Stomach smooth muscle (tissue), 2 donors: ENCODE results near the gene RBMS3.
"Not testable (repeated sequence)": the region's sequence is repeated elsewhere in the genome, so short reads cannot be mapped to it uniquely, and the experiment has no call there.

ENCODE experiments used
- H3K27ac ChIP-seq: one replicate; pipeline ENCODE4 v1.7.0; 2013; ENCODE audit warnings: mild to moderate bottlenecking, low read length, inconsistent platforms
- H3K27me3 ChIP-seq, 2 donors: one replicate each; pipeline ENCODE4 v1.7.0; 2013; ENCODE audit warnings: low read length in 2 of 2; ENCODE audit not compliant: insufficient read depth in 2 of 2, control insufficient read depth in 1 of 2
- H3K36me3 ChIP-seq, 2 donors: one replicate each; pipeline ENCODE4 v1.7.0; 2013; ENCODE audit warnings: low read length in 2 of 2; ENCODE audit not compliant: control insufficient read depth in 2 of 2, insufficient read depth in 2 of 2
- H3K4me1 ChIP-seq: one replicate; pipeline ENCODE4 v1.7.0; 2013; ENCODE audit warnings: low read length; ENCODE audit not compliant: control insufficient read depth, insufficient read depth
- H3K4me3 ChIP-seq, 2 donors: one replicate each; pipeline ENCODE4 v1.7.0; 2013; ENCODE audit warnings: low read length in 2 of 2
- H3K9ac ChIP-seq, 2 donors: one replicate each; pipeline ENCODE4 v1.7.0; 2013; ENCODE audit warnings: low read length in 2 of 2, mild to moderate bottlenecking in 1 of 2
- H3K9me3 ChIP-seq, 2 donors: one replicate each; pipeline ENCODE4 v1.7.0; 2013; ENCODE audit warnings: low read length in 2 of 2; ENCODE audit not compliant: control insufficient read depth in 2 of 2
- donor health status: healthy.
- donor health status: Pancreatic carcinoma.

Gene RBMS3

GRCh38 chr3:29644261-29644660 lies 363.4 kb downstream of the RBMS3 start:
- H3K4me1 ChIP-seq: peaks cover 9% of the 10 kb centered on the region

GRCh38 chr3:29644956-29645636 lies 364.2 kb downstream of the RBMS3 start:
- Histone ChIP-seq H3K9ac (no peak overlapping the region), H3K27ac (no peak overlapping the region), H3K4me3 (no peak overlapping the region), H3K36me3 (no peaks in the 10 kb centered on the region), H3K27me3 (no peaks in the 10 kb centered on the region), H3K9me3 (no peaks in the 10 kb centered on the region), H3K4me1 (peaks cover 9% of the 10 kb centered on the region)

More at GRCh38 chr3:29644261-29644660, 363.4 kb downstream of the RBMS3 start:
- H3K36me3 ChIP-seq: no peaks in the 10 kb centered on the region
- no peaks in the 10 kb centered on the region for H3K9me3 ChIP-seq
- H3K27ac ChIP-seq: no peak overlapping the region
- H3K4me3 ChIP-seq: no peak overlapping the region
- H3K9ac ChIP-seq: no peak overlapping the region
- H3K27me3 ChIP-seq: no peaks in the 10 kb centered on the region

- H3K4me3 ChIP-seq: no peak overlapping the region
- no peaks in the 10 kb centered on the region for H3K9me3 ChIP-seq
- H3K4me1 ChIP-seq: peaks cover 9% of the 10 kb centered on the region
- no peak overlapping the region for H3K27ac ChIP-seq
- no peak overlapping the region for H3K9ac ChIP-seq
- no peaks in the 10 kb centered on the region for H3K27me3 ChIP-seq
- no peaks in the 10 kb centered on the region for H3K36me3 ChIP-seq
These were observed 365.2 kb downstream of the RBMS3 start for GRCh38 chr3:29646043-29646442.

- H3K4me3 ChIP-seq: no peak overlapping the region
- no peaks in the 10 kb centered on the region for H3K36me3 ChIP-seq
- H3K27me3 ChIP-seq: no peaks in the 10 kb centered on the region
- H3K9ac ChIP-seq: no peak overlapping the region
- no peaks in the 10 kb centered on the region for H3K9me3 ChIP-seq
- no peaks in the 10 kb centered on the region for H3K4me1 ChIP-seq
- no peak overlapping the region for H3K27ac ChIP-seq
These were observed 369.1 kb downstream of the RBMS3 start for GRCh38 chr3:29649815-29650547.

GRCh38 chr3:29653680-29654079 lies 372.8 kb downstream of the RBMS3 start:
- no peaks in the 10 kb centered on the region for H3K9me3 ChIP-seq
- no peak overlapping the region for H3K9ac ChIP-seq
- H3K27ac ChIP-seq: no peak overlapping the region
- H3K4me3 ChIP-seq: no peak overlapping the region
- H3K27me3 ChIP-seq: no peaks in the 10 kb centered on the region
- no peaks in the 10 kb centered on the region for H3K36me3 ChIP-seq
- no peaks in the 10 kb centered on the region for H3K4me1 ChIP-seq

GRCh38 chr3:29655015-29655747 lies 374.3 kb downstream of the RBMS3 start:
- no peak overlapping the region for H3K9ac ChIP-seq
- no peak overlapping the region for H3K27ac ChIP-seq
- H3K4me3 ChIP-seq: no peak overlapping the region
- H3K36me3 ChIP-seq: no peaks in the 10 kb centered on the region
- H3K9me3 ChIP-seq: no peaks in the 10 kb centered on the region
- no peaks in the 10 kb centered on the region for H3K4me1 ChIP-seq
- H3K27me3 ChIP-seq: no peaks in the 10 kb centered on the region

GRCh38 chr3:29665688-29666087 lies 384.8 kb downstream of the RBMS3 start:
- Histone ChIP-seq H3K36me3 (no peaks in the 10 kb centered on the region), H3K4me3 (peak overlapping the region in 1 of 2 donors; percentile 47), H3K27ac (no peak overlapping the region), H3K9me3 (no peaks in the 10 kb centered on the region), H3K4me1 (no peaks in the 10 kb centered on the region), H3K9ac (no peak overlapping the region), H3K27me3 (no peaks in the 10 kb centered on the region)

GRCh38 chr3:29668233-29668632 lies 387.4 kb downstream of the RBMS3 start:
- Histone ChIP-seq H3K4me3 (no peak overlapping the region), H3K27me3 (no peaks in the 10 kb centered on the region), H3K27ac (no peak overlapping the region), H3K36me3 (no peaks in the 10 kb centered on the region), H3K9ac (no peak overlapping the region), H3K4me1 (no peaks in the 10 kb centered on the region), H3K9me3 (no peaks in the 10 kb centered on the region)

- Histone ChIP-seq H3K9me3 (no peaks in the 10 kb centered on the region), H3K27me3 (no peaks in the 10 kb centered on the region), H3K27ac (no peak overlapping the region), H3K36me3 (no peaks in the 10 kb centered on the region), H3K4me1 (no peaks in the 10 kb centered on the region), H3K4me3 (no peak overlapping the region), H3K9ac (no peak overlapping the region)
These were observed 387.9 kb downstream of the RBMS3 start for GRCh38 chr3:29668728-29669127.

- H3K4me3 ChIP-seq, H3K9ac ChIP-seq: not testable (repeated sequence)
These were observed 389.6 kb downstream of the RBMS3 start for GRCh38 chr3:29670476-29670875.

More at GRCh38 chr3:29670476-29670875, 389.6 kb downstream of the RBMS3 start:
- not testable (repeated sequence) for H3K4me1 ChIP-seq, H3K27me3 ChIP-seq, H3K9me3 ChIP-seq, H3K27ac ChIP-seq, H3K36me3 ChIP-seq
